Fibroblast of villous mesenchyme (primary cell): ENCODE measurements around the gene SNRNP200. TPM values are rescaled to one million over a fixed set of nuclear protein-coding genes. Genes with fewer than 3 reads are reported as not detected.
A peak's percentile ranks its signal among the peaks of the same experiment; 100 is the strongest.
"Not testable (repeated sequence)": the region's sequence is repeated elsewhere in the genome, so short reads cannot be mapped to it uniquely, and the experiment has no call there.

ENCODE experiments used
- DNase-seq: peaks from one replicate; pipeline ENCODE4 v3.0.0-alpha.2; 2010; ENCODE audit warnings: low read depth
- H3K4me3 ChIP-seq: 2 replicates; pipeline ENCODE4 v1.5.1; 2011; ENCODE audit warnings: low read depth, mild to moderate bottlenecking, low read length
- total RNA-seq: library from RNA; depleted of rRNA; stranded (reverse); fragments of >200 nt; gene quantifications from 2 replicates; pipeline ENCODE4 v1.2.3, GENCODE V29; 2012
- TF ChIP-seq, protein P1 (sequence below): IDR thresholded peaks from 2 replicates; pipeline ENCODE4 v1.5.1; 2012; ENCODE audit warnings: low read depth, mild to moderate bottlenecking, low read length; ENCODE audit not compliant: insufficient read depth

Gene SNRNP200
- total RNA-seq, 1 donor: 39.7 TPM

DNA sequence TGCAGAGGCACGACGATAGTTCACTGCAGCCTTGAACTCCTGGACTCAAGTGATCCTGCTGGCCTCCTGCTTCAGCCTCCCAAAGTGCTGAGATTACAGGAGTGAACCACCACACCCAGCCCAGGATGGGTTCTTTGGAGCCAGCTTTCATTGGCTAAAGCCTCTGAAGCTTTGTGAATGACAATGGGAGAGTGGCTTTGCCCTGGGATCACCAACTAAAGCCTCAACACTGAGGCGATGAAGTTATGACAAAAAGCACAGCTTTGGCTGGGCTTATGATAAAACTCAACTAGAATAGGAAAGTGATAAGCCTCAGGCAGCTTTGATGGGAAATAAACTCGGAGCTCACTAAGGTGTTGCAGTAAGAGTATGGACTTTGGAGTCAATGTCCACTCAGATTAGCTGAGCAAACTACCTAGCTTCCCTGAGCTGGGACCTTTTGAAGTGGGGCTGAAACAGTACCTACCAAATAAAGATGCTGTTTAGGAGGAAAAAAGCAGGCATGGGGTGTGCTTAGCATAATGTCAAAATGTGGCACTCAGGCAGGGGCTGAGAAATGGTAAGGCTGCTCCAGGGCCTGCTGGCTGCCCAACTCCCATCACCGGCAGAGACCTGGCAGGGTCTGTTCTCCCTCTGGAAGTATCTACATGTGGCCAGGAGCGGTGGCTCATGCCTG lies 43.9 kb downstream of the SNRNP200 start:
- TF ChIP-seq, protein P1, sequence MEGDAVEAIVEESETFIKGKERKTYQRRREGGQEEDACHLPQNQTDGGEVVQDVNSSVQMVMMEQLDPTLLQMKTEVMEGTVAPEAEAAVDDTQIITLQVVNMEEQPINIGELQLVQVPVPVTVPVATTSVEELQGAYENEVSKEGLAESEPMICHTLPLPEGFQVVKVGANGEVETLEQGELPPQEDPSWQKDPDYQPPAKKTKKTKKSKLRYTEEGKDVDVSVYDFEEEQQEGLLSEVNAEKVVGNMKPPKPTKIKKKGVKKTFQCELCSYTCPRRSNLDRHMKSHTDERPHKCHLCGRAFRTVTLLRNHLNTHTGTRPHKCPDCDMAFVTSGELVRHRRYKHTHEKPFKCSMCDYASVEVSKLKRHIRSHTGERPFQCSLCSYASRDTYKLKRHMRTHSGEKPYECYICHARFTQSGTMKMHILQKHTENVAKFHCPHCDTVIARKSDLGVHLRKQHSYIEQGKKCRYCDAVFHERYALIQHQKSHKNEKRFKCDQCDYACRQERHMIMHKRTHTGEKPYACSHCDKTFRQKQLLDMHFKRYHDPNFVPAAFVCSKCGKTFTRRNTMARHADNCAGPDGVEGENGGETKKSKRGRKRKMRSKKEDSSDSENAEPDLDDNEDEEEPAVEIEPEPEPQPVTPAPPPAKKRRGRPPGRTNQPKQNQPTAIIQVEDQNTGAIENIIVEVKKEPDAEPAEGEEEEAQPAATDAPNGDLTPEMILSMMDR: no peak
- no peak for DNase-seq
- no peak overlapping the region for H3K4me3 ChIP-seq

DNA sequence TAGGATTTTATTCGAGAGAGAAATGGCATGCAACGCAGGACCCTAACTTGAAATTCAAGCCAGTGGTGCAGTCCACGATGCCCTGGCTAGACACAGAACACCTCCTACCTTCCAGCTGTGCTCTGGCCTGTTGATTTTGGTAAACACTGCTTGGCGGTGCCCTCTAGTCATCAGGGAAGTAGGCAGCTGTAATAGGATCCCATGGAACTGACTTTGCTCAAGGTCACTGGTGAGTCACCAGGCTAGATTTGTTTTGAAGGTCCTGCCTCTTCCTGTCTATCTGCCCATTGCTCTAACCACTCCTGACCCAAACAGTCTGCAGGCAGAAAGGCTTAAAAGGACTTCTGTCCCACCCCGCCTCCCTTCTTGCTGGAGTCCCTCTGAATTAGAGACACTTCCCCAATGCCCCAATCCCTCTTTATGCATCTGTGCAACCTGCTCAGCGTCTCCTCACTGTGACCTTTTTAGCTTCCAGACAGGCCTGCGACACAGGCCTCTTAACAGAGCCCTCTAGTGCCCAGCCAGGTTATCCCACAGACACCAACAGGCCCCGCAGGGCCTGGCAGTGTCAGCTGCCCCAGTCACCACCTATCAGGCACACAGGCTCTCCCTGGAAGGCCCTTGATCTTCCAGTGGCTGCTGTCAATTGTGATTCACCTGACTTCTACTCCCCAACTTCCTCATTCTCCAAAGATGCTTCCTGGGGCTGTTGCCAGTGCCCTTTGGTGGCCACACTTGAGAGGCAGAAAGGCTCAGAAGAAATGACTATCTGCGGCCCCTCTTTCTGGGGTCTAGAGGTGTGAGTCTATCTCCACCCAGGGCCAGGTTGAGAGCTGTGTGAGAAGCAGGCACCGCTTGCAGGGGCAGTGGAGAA lies 44.7 kb downstream of the SNRNP200 start:
- TF ChIP-seq, protein P1: peak; percentile 43
- peak; percentile 93 for DNase-seq
- H3K4me3 ChIP-seq: no peak overlapping the region

DNA sequence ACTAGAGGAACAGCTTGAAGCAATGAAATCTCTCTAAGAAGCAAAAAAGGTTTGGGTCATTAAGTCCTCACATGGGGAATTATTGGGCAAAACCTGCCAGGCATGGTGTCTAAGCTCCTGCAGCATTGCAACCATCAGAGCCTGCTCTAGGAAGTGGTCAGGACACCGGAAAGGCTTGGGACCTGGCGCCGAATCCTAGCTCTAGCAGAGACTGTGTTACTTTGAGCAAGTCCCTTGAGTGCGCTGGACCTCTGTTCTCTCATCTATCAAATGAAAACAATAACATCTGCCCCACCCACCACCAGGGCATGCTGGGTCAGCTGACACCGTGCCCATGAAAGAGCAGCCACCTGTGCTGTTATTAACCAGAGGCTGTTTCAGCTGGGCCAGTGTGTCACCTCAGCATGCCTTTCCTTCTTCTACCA lies 45.8 kb downstream of the SNRNP200 start:
- no peak overlapping the region for H3K4me3 ChIP-seq
- no peak for DNase-seq
- TF ChIP-seq, protein P1: no peak

DNA sequence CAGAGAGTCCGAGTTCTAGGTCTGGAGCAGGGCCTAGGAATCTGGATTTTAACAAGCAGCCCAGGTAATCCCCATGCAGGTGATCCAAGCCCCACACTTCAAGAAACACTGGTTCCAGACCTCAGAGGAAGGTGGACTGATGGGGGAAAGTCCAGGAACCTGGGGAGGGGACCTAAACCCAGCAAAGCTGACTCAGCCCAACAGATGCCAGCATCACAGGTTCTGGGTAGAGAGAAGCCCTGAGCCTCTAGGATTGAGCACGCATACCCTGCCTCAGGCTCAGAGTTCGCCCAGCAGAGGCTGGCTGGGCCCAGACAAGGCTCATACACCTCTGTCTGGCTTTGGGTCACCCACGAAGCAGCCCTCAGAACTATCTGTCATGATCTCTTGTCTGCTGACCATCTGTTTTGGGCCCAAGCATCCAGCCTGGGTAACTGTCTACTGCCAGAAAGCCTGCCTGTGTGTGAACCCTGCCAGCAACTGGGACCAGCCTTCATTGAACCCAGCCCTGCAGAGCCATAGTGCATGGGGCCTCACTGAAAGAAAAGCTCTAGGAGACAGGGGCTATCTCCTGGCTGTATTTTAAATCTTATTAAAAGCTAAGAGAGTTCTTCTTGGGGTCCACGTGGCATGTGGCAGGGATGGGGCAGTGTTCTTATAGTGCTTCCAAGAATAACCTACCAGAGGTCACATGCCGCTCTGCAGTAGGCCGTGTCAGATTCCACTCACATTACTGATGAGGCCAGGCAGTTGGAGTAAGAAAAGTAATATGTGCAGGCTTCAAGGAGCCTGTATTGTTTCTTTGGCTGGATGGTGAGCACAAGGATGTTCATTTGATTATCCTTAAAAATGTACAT lies 47.0 kb downstream of the SNRNP200 start:
- no peak for DNase-seq
- TF ChIP-seq, protein P1: no peak

DNA sequence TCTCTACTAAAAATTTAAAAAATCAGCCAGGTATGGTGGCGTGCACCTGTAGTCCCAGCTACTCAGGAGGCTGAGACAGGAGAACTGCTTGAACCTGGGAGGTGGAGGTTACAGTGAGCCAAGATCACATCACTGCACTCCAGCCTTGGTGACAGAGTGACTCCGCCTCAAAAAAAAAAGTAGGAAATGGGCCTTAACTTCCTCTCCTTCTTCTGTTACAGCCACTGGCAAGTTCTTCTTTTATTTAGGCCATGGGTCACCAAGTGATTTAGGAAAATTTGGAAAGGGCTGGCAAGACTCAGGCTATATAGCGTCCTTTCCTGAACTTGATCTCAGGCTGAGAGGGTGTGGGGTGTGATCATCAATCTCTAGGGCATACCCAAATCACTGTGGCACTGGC lies 47.6 kb downstream of the SNRNP200 start:
- DNase-seq, H3K4me3 ChIP-seq: not testable (repeated sequence)

More for the DNA sequence above, 47.0 kb downstream of the SNRNP200 start:
- no peak overlapping the region for H3K4me3 ChIP-seq

DNA sequence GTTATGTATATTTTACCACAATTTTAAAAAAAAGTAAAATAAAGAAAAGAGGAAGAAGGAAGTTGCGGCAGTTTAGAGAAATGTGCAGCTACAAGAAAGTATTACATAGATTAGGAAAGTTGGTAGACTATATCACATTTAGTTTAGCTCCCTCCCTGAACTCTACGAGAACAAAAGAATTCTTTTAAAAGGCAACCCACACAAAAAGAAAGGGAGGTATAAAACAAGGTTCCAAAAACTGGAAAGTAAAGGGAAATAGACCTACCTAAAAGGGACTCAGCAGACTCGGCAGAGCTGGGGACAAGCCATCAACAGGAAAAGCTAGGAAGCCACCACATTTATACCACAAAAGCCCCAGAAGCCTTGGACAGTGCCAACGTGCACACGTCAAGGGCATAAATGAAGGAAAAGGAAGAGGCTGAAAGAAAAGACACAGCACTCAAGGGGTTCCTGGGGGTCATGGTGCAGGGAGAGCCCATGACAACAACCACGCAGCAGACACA lies 48.7 kb downstream of the SNRNP200 start:
- no peak for DNase-seq
- TF ChIP-seq, protein P1: no peak
- no peak overlapping the region for H3K4me3 ChIP-seq
